Mesothelial cell of epicardium (in vitro differentiated cells): ENCODE data around the gene RARG. TPM values are rescaled to one million over a fixed set of nuclear protein-coding genes. Genes with fewer than 3 reads are reported as not detected.

Experiments used
- DNase-seq, 2 experiments: peaks; one replicate each; pipeline ENCODE4 v3.0.0; 2021; ENCODE audit warnings: low spot score in 2 of 2; ENCODE audit not compliant: unreplicated experiment in 2 of 2
- H3K27ac Mint-ChIP-seq: 2 replicates; pipeline ENCODE4 v1.8.0; 2021; ENCODE audit warnings: mixed read lengths
- H3K27me3 Mint-ChIP-seq: 2 replicates; pipeline ENCODE4 v1.8.0; 2021; ENCODE audit warnings: low read depth, mixed read lengths
- H3K36me3 Mint-ChIP-seq: 2 replicates; pipeline ENCODE4 v1.8.0; 2021; ENCODE audit warnings: mixed read lengths
- H3K4me1 Mint-ChIP-seq: 2 replicates; pipeline ENCODE4 v1.8.0; 2021; ENCODE audit warnings: mixed read lengths
- H3K4me3 Mint-ChIP-seq: 2 replicates; pipeline ENCODE4 v1.8.0; 2021; ENCODE audit warnings: mild to moderate bottlenecking, moderate library complexity, mixed read lengths
- H3K9me3 Mint-ChIP-seq: 2 replicates; pipeline ENCODE4 v1.8.0; 2021; ENCODE audit warnings: mixed read lengths
- CTCF ChIP-seq: fragments of 200-600 bp; sonication (generic); IDR thresholded peaks from one replicate; pipeline ENCODE4 v1.5.0; 2021; ENCODE audit warnings: antibody characterized with exemption; ENCODE audit not compliant: unreplicated experiment
- total RNA-seq: library from RNA; stranded (reverse); gene quantifications from 3 replicates; pipeline ENCODE4 v1.2.1, GENCODE V29; 2021

Gene RARG
- total RNA-seq, 1 donor from 2014 or later, result 72.2 TPM

GRCh38 chr12:53239643-53240258 is 7.7 kb upstream of the RARG start:
- H3K4me3 Mint-ChIP-seq, result no peak overlapping the region
- no peaks in the 10 kb centered on the region for H3K36me3 Mint-ChIP-seq
- no peak overlapping the region for H3K27ac Mint-ChIP-seq
- no peaks in the 10 kb centered on the region for H3K27me3 Mint-ChIP-seq
- DNase-seq, result no peak
- H3K9me3 Mint-ChIP-seq, result no peaks in the 10 kb centered on the region
- H3K4me1 Mint-ChIP-seq, result peaks cover 27% of the 10 kb centered on the region
- TF ChIP-seq CTCF, result no peak

- H3K9me3 Mint-ChIP-seq, result no peaks in the 10 kb centered on the region
- H3K4me1 Mint-ChIP-seq, result peaks cover 45% of the 10 kb centered on the region
- no peak for DNase-seq
- TF ChIP-seq CTCF, result no peak
- H3K4me3 Mint-ChIP-seq, result no peak overlapping the region
- no peaks in the 10 kb centered on the region for H3K36me3 Mint-ChIP-seq
- no peak overlapping the region for H3K27ac Mint-ChIP-seq
- no peaks in the 10 kb centered on the region for H3K27me3 Mint-ChIP-seq
Observed at GRCh38 chr12:53236443-53237111, 4.6 kb upstream of the RARG start.

- Mint-ChIP-seq H3K4me1 (peaks cover 47% of the 10 kb centered on the region), H3K27ac (peak overlapping the region; percentile 65), H3K4me3 (no peak overlapping the region), H3K9me3 (no peaks in the 10 kb centered on the region), H3K36me3 (no peaks in the 10 kb centered on the region), H3K27me3 (no peaks in the 10 kb centered on the region)
- DNase-seq, result no peak
- no peak for TF ChIP-seq CTCF
Observed at GRCh38 chr12:53235742-53236442, 3.9 kb upstream of the RARG start.

GRCh38 chr12:53235164-53235563 is 3.2 kb upstream of the RARG start:
- Mint-ChIP-seq H3K27ac (peak overlapping the region; percentile 65), H3K4me1 (peaks cover 52% of the 10 kb centered on the region), H3K4me3 (no peak overlapping the region), H3K36me3 (no peaks in the 10 kb centered on the region), H3K9me3 (no peaks in the 10 kb centered on the region), H3K27me3 (no peaks in the 10 kb centered on the region)
- no peak for DNase-seq
- TF ChIP-seq CTCF, result no peak

- Mint-ChIP-seq H3K27me3 (no peaks in the 10 kb centered on the region), H3K36me3 (no peaks in the 10 kb centered on the region), H3K27ac (peak overlapping the region; percentile 43), H3K4me1 (peaks cover 60% of the 10 kb centered on the region), H3K9me3 (no peaks in the 10 kb centered on the region), H3K4me3 (peak overlapping the region; percentile 37)
- TF ChIP-seq CTCF, result no peak
- DNase-seq, result no peak
Observed at GRCh38 chr12:53234271-53234914, 2.4 kb upstream of the RARG start.
